ENCODE measurements around the gene GFRA3. TPM values are rescaled to one million over a fixed set of nuclear protein-coding genes. Genes with fewer than 3 reads are reported as not detected.

The GFRA3 gene
- total RNA-seq, 1 experiment from 2014 or later, result not detected

GRCh38 chr5:138240650-138241385 lies 33.6 kb downstream of the GFRA3 start:
- H3K9me3 ChIP-seq (replicated peaks), result peaks cover 4% of the 10 kb centered on the region; the same call in 1 of the 2 replicates
- H3K4me3 ChIP-seq, result no peak overlapping the region
- no peaks in the 10 kb centered on the region for H3K4me1 ChIP-seq (replicated peaks)
- no peaks in the 10 kb centered on the region for H3K36me3 ChIP-seq
- H3K27me3 ChIP-seq (replicated peaks), result peaks cover 37% of the 10 kb centered on the region
- DNase-seq (ENCODE audit: low read depth in 1 of 2, low spot score in 2 of 2), result no peak
- H3K27ac ChIP-seq, result no peak overlapping the region

- peaks cover 4% of the 10 kb centered on the region; the same call in 1 of the 2 replicates for H3K9me3 ChIP-seq (replicated peaks)
- no peak overlapping the region for H3K27ac ChIP-seq
- H3K4me3 ChIP-seq, result no peak overlapping the region
- DNase-seq (ENCODE audit: low read depth in 1 of 2, low spot score in 2 of 2), result no peak
- peaks cover 27% of the 10 kb centered on the region for H3K27me3 ChIP-seq (replicated peaks)
- H3K4me1 ChIP-seq (replicated peaks), result no peaks in the 10 kb centered on the region
- no peaks in the 10 kb centered on the region for H3K36me3 ChIP-seq
Measured at GRCh38 chr5:138238034-138238433, 36.4 kb downstream of the GFRA3 start.

- DNase-seq (ENCODE audit: low read depth in 1 of 2, low spot score in 2 of 2), result no peak
- H3K27ac ChIP-seq, result no peak overlapping the region
- H3K4me3 ChIP-seq, result no peak overlapping the region
- H3K4me1 ChIP-seq (replicated peaks), result peaks cover 17% of the 10 kb centered on the region
- peaks cover 6% of the 10 kb centered on the region; the same call in 1 of the 2 replicates for H3K27me3 ChIP-seq (replicated peaks)
- H3K9me3 ChIP-seq (replicated peaks), result no peaks in the 10 kb centered on the region
- no peaks in the 10 kb centered on the region for H3K36me3 ChIP-seq
Measured at GRCh38 chr5:138234651-138235050, 39.8 kb downstream of the GFRA3 start.

- no peak for DNase-seq (ENCODE audit: low read depth in 1 of 2, low spot score in 2 of 2)
- H3K4me1 ChIP-seq (replicated peaks), result peaks cover 17% of the 10 kb centered on the region
- no peaks in the 10 kb centered on the region for H3K9me3 ChIP-seq (replicated peaks)
- no peak overlapping the region for H3K4me3 ChIP-seq
- no peak overlapping the region for H3K27ac ChIP-seq
- H3K27me3 ChIP-seq (replicated peaks), result peaks cover 3% of the 10 kb centered on the region; the same call in 1 of the 2 replicates
- no peaks in the 10 kb centered on the region for H3K36me3 ChIP-seq
Measured at GRCh38 chr5:138233280-138233679, 41.1 kb downstream of the GFRA3 start.

GRCh38 chr5:138230981-138231589 lies 43.3 kb downstream of the GFRA3 start:
- peaks cover 2% of the 10 kb centered on the region for H3K9me3 ChIP-seq (replicated peaks)
- no peak overlapping the region for H3K4me3 ChIP-seq
- H3K4me1 ChIP-seq (replicated peaks), result peaks cover 17% of the 10 kb centered on the region
- no peak overlapping the region for H3K27ac ChIP-seq
- no peaks in the 10 kb centered on the region for H3K36me3 ChIP-seq
- peak; percentile 65 to 84 for DNase-seq (ENCODE audit: low read depth in 1 of 2, low spot score in 2 of 2)
- no peaks in the 10 kb centered on the region; the same call in 1 of the 2 replicates for H3K27me3 ChIP-seq (replicated peaks)

- peaks cover 9% of the 10 kb centered on the region for H3K9me3 ChIP-seq (replicated peaks)
- peaks cover 17% of the 10 kb centered on the region for H3K4me1 ChIP-seq (replicated peaks)
- H3K27ac ChIP-seq, result no peak overlapping the region
- no peak overlapping the region for H3K4me3 ChIP-seq
- peak in 1 of 2 experiments; percentile 31 for DNase-seq (ENCODE audit: low read depth in 1 of 2, low spot score in 2 of 2)
- no peaks in the 10 kb centered on the region for H3K36me3 ChIP-seq
- H3K27me3 ChIP-seq (replicated peaks), result no peaks in the 10 kb centered on the region; the same call in 1 of the 2 replicates
Measured at GRCh38 chr5:138230261-138230660, 44.2 kb downstream of the GFRA3 start.

- Histone ChIP-seq H3K27me3 (replicated peaks) (no peaks in the 10 kb centered on the region), H3K4me3 (no peak overlapping the region), H3K4me1 (replicated peaks) (peaks cover 17% of the 10 kb centered on the region), H3K36me3 (no peaks in the 10 kb centered on the region), H3K27ac (no peak overlapping the region), H3K9me3 (replicated peaks) (peaks cover 9% of the 10 kb centered on the region)
- DNase-seq (ENCODE audit: low read depth in 1 of 2, low spot score in 2 of 2), result no peak
Measured at GRCh38 chr5:138229387-138229786, 45.0 kb downstream of the GFRA3 start.

GRCh38 chr5:138226910-138227309 lies 47.5 kb downstream of the GFRA3 start:
- DNase-seq (ENCODE audit: low read depth in 1 of 2, low spot score in 2 of 2), result no peak
- no peaks in the 10 kb centered on the region for H3K27me3 ChIP-seq (replicated peaks)
- no peaks in the 10 kb centered on the region for H3K36me3 ChIP-seq
- peaks cover 9% of the 10 kb centered on the region for H3K9me3 ChIP-seq (replicated peaks)
- H3K4me3 ChIP-seq, result no peak overlapping the region
- H3K27ac ChIP-seq, result no peak overlapping the region
- H3K4me1 ChIP-seq (replicated peaks), result peaks cover 17% of the 10 kb centered on the region

- no peak for DNase-seq (ENCODE audit: low read depth in 1 of 2, low spot score in 2 of 2)
- Histone ChIP-seq H3K36me3 (no peaks in the 10 kb centered on the region), H3K27me3 (replicated peaks) (no peaks in the 10 kb centered on the region), H3K9me3 (replicated peaks) (peaks cover 9% of the 10 kb centered on the region), H3K4me1 (replicated peaks) (no peaks in the 10 kb centered on the region), H3K27ac (no peak overlapping the region), H3K4me3 (no peak overlapping the region)
Measured at GRCh38 chr5:138224712-138225111, 49.7 kb downstream of the GFRA3 start.

GRCh38 chr5:138223532-138223931 lies 50.9 kb downstream of the GFRA3 start:
- DNase-seq (ENCODE audit: low read depth in 1 of 2, low spot score in 2 of 2), result no peak
- H3K4me1 ChIP-seq (replicated peaks), result no peaks in the 10 kb centered on the region

GRCh38 chr5:138216799-138217198 lies 57.6 kb downstream of the GFRA3 start:
- no peak for DNase-seq (ENCODE audit: low read depth in 1 of 2, low spot score in 2 of 2)
- Histone ChIP-seq H3K4me1 (replicated peaks) (peaks cover 10% of the 10 kb centered on the region), H3K36me3 (peaks cover 6% of the 10 kb centered on the region; the same call in 1 of the 2 replicates), H3K27me3 (replicated peaks) (no peaks in the 10 kb centered on the region), H3K4me3 (no peak overlapping the region), H3K27ac (no peak overlapping the region), H3K9me3 (replicated peaks) (peaks cover 3% of the 10 kb centered on the region)

More at GRCh38 chr5:138223532-138223931, 50.9 kb downstream of the GFRA3 start:
- Histone ChIP-seq H3K27ac (no peak overlapping the region), H3K4me3 (no peak overlapping the region), H3K9me3 (replicated peaks) (peaks cover 12% of the 10 kb centered on the region), H3K27me3 (replicated peaks) (no peaks in the 10 kb centered on the region), H3K36me3 (no peaks in the 10 kb centered on the region)

GRCh38 chr5:138213161-138214029 lies 61.0 kb downstream of the GFRA3 start, which contains the start of gene CDC23:
Gene CDC23, minus strand, starts transcription at chr5:138213323. Its CDS starts 11 bp downstream, at chr5:138213312.
- peaks cover 33% of the 10 kb centered on the region for H3K36me3 ChIP-seq
- peak within 1 kb of the TSS; percentile 52 for H3K27ac ChIP-seq
- peaks cover 12% of the 10 kb centered on the region for H3K4me1 ChIP-seq (replicated peaks)
- no peaks in the 10 kb centered on the region for H3K27me3 ChIP-seq (replicated peaks)
- DNase-seq (ENCODE audit: low read depth in 1 of 2, low spot score in 2 of 2), result peak; percentile 98
- no peaks in the 10 kb centered on the region for H3K9me3 ChIP-seq (replicated peaks)
- H3K4me3 ChIP-seq, result peak within 1 kb of the TSS; percentile 73

GRCh38 chr5:138212828-138213160 lies 61.6 kb downstream of the GFRA3 start:
- H3K27ac ChIP-seq, result peak overlapping the region; percentile 52
- peaks cover 38% of the 10 kb centered on the region for H3K36me3 ChIP-seq
- H3K27me3 ChIP-seq (replicated peaks), result no peaks in the 10 kb centered on the region
- H3K4me1 ChIP-seq (replicated peaks), result peaks cover 12% of the 10 kb centered on the region
- no peaks in the 10 kb centered on the region for H3K9me3 ChIP-seq (replicated peaks)
- DNase-seq (ENCODE audit: low read depth in 1 of 2, low spot score in 2 of 2), result no peak
- H3K4me3 ChIP-seq, result peak overlapping the region; percentile 73
